ENCODE results near the gene HHIPL1. TPM values are rescaled to one million over a fixed set of nuclear protein-coding genes. Genes with fewer than 3 reads are reported as not detected.

HHIPL1 gene
- total RNA-seq, 2 experiments from 2014 or later, result not detected

DNA sequence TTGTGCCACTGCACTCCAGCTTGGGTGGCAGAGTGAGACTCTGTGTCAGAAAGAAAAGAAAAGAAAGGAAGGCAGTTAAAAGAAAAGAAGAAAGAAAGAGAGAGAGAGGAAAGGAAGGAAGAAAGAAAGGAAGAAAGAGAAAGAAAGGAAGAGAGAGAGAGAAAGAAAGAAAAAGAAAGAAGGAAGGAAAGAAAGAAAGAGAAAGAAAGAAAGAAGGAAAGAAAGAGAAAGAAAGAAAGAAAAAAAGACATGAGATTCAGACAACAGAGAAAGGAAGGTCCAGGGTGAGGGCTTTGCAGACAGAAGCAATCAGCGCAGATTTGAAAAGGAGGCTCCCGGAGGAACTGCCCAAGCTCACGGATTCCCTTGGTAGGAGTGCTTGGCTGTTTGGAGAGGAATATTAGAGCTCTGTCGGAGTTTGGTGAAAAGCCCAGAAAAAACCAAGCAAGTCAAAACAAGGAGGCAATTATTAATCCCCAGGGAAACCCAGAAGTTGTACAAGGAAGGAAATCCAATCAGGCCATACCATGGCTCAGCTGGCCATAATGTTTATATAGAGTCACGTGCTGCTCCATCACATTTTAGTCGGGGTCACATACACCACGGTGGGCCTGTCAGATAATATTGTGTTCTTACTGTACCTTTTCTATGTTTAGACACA is 29.3 kb upstream of the HHIPL1 start:
- ChIA-PET POLR2A (no interaction called here), CTCF (interaction anchor here (0.8 kb wide), 1 partner anchor 14 kb away, joined by 3 read pairs; no protein-coding TSS in a partner anchor)
- H3K27me3 Mint-ChIP-seq (ENCODE audit: low read depth), result peaks cover 19% of the 10 kb centered on the region
- no peak overlapping the region for H3K4me3 Mint-ChIP-seq
- no peak for DNase-seq
- ATAC-seq, result no peak
- peaks cover 2% of the 10 kb centered on the region for H3K4me1 Mint-ChIP-seq (ENCODE audit: low read depth)
- H3K36me3 Mint-ChIP-seq (ENCODE audit: low read depth), result no peaks in the 10 kb centered on the region
- H3K9me3 Mint-ChIP-seq (ENCODE audit: insufficient read depth), result no peaks in the 10 kb centered on the region
- no peak overlapping the region for H3K27ac Mint-ChIP-seq

DNA sequence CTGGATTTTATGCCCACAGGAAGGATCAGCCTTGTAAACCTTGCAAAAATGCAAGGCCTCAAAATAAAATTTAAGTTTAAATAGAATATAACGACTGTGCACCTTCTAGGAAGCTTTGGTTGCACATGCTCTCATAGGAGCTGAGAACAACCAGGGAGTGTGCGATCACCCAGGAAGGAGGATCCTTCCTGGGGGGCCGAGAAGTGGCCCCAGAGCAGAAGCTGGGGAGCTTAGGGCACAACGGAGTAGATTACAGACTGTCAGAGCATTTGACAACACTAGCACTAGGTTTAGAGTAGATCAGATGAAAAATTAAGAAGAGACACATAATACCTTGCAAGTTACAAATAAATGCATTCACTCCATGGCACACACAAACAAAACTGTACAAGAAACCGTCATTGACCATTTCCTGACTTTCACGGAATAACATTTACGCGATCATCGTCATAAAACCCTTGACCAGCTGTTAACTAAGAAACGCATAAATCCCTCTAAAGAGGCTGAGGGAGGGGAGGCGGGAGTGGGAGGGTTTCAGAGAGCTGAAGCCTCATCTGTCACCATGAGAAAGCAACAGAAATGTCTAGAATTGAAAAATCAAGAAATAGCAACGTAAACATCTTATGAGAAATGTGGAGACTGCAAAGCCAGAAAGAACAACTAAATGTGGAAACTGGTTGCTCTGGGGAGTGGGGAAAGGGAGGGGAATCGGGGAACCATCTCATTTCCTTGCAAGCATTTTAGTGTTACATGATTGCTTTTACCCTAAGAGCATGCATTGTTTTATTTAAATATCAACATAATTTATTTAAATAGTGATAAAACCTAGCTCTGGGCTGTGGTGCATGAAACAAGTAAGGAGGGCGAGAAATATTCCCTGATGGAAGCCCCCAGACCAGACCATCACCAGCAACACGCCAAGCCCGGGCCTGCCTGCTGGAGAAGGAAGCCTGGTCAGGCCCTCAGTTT is 27.8 kb upstream of the HHIPL1 start:
- H3K36me3 Mint-ChIP-seq (ENCODE audit: low read depth), result no peaks in the 10 kb centered on the region
- no peak overlapping the region for H3K4me3 Mint-ChIP-seq
- peaks cover 2% of the 10 kb centered on the region for H3K4me1 Mint-ChIP-seq (ENCODE audit: low read depth)
- H3K27me3 Mint-ChIP-seq (ENCODE audit: low read depth), result peaks cover 19% of the 10 kb centered on the region
- ChIA-PET CTCF (interaction anchor here (1.1 to 1.4 kb wide), 4 partner anchors 8 to 11 kb away, joined by 3 to 5 read pairs (median 5); no protein-coding TSS in a partner anchor), POLR2A (no interaction called here)
- ATAC-seq (no peak), DNase-seq (no peak)
- H3K27ac Mint-ChIP-seq, result no peak overlapping the region
- H3K9me3 Mint-ChIP-seq (ENCODE audit: insufficient read depth), result no peaks in the 10 kb centered on the region

DNA sequence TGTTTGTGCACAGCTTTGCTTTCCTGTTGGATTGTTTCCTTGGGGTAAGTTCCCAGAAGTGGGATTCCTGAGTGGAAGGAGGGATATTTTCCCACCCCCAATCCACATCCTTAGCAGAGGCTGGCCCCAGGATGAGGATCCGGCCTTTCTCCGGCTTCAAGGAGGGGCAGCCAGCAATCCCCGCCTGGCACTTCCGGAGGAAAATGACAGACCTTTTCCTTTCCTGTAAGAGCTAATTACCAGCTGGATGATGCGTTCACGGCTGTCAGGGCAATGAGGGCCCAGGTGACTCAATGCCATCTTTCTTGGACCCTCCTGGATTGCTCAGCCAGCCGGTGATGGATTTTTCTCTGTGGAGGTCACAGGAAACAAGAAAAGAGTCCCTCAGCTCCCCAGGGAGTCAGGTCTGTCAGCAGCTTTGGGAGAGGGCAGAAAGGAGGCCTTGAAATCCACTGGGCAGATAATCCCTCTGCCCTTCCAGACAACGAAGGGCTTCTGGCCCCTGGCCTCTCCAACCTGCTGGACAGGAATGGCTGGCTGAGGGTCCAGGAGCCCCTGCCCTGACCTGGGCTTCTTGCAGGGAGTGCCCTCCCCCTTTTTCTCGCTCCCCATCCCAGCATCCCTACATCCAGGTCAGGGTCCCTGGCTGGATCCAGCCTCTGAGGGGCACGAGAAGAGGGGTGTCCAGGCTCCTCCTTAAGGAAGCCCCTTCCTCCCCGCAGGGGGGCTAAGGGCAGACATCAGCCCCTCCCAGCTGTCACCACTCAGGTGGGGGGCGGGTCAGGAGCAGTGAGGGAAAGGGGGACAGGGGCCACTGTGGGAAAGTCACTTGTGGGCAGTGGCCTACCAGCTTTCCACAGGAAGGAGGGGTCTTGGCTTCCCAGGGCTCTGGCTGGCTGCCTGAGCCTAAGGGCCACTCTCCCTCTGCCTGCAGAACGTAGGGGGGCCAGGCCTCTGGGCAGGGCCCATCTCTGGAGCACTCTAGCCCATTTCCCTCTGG is 24.8 kb upstream of the HHIPL1 start:
- Mint-ChIP-seq H3K36me3 (ENCODE audit: low read depth) (no peaks in the 10 kb centered on the region), H3K4me1 (ENCODE audit: low read depth) (peaks cover 2% of the 10 kb centered on the region), H3K27ac (no peak overlapping the region), H3K27me3 (ENCODE audit: low read depth) (peaks cover 19% of the 10 kb centered on the region), H3K4me3 (no peak overlapping the region), H3K9me3 (ENCODE audit: insufficient read depth) (no peaks in the 10 kb centered on the region)
- no peak for DNase-seq
- ChIA-PET CTCF (interaction anchor here (1.3 kb wide), 1 partner anchor 15 kb away, joined by 4 read pairs; no protein-coding TSS in a partner anchor), POLR2A (no interaction called here)
- ATAC-seq, result no peak

DNA sequence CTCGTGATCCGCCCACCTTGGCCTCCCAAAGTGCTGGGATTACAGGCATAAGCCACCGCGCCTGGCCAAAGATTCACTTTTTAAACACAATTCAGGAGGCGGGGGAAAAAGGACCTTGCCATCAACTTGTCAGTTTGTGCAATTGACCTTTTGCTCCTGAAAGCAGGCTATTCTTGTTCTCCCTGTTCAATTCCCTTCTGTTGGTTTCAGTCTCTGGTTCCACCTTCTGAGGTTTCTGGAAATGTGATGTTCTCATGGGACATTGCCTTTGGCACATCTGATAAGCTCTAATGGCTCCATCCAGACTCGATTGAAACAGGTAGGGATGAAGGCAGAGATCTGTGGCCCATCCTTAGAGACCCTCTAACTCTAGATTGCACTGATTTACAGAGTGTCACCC is 23.0 kb upstream of the HHIPL1 start:
- ChIA-PET POLR2A (no interaction called here), CTCF (interaction anchor here (0.7 kb wide), 1 partner anchor 228 kb away, joined by 3 read pairs; no protein-coding TSS in a partner anchor)
- H3K27ac Mint-ChIP-seq, result no peak overlapping the region
- H3K36me3 Mint-ChIP-seq (ENCODE audit: low read depth), result no peaks in the 10 kb centered on the region
- DNase-seq (no peak), ATAC-seq (no peak)
- H3K27me3 Mint-ChIP-seq (ENCODE audit: low read depth), result peaks cover 7% of the 10 kb centered on the region
- peaks cover 2% of the 10 kb centered on the region for H3K4me1 Mint-ChIP-seq (ENCODE audit: low read depth)
- H3K9me3 Mint-ChIP-seq (ENCODE audit: insufficient read depth), result no peaks in the 10 kb centered on the region
- H3K4me3 Mint-ChIP-seq, result no peak overlapping the region

DNA sequence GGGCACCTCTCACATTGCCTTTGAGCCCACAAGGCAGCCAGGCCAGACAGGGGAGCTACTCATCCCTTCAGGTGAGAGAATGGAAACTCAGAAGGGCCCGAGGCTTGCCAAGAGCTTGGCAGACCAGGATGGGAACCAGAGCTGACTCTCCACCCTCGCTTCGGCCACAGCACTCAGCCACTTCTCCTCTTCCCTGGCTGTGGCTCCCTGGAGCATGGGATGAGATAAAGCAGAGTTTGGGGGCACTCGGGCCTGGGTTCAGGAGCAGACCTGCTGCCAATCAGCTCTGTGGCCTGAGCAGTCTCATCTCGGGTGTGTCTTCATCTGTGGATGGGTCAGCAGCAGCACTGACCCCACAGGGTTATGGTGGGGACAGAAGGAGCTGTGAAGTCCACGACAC is 20.9 kb upstream of the HHIPL1 start:
- Mint-ChIP-seq H3K4me1 (ENCODE audit: low read depth) (peaks cover 3% of the 10 kb centered on the region), H3K36me3 (ENCODE audit: low read depth) (no peaks in the 10 kb centered on the region), H3K9me3 (ENCODE audit: insufficient read depth) (no peaks in the 10 kb centered on the region), H3K27me3 (ENCODE audit: low read depth) (peaks cover 3% of the 10 kb centered on the region), H3K4me3 (no peak overlapping the region), H3K27ac (no peak overlapping the region)
- ATAC-seq, result no peak
- ChIA-PET CTCF (no interaction called here), POLR2A (no interaction called here)
- no peak for DNase-seq

DNA sequence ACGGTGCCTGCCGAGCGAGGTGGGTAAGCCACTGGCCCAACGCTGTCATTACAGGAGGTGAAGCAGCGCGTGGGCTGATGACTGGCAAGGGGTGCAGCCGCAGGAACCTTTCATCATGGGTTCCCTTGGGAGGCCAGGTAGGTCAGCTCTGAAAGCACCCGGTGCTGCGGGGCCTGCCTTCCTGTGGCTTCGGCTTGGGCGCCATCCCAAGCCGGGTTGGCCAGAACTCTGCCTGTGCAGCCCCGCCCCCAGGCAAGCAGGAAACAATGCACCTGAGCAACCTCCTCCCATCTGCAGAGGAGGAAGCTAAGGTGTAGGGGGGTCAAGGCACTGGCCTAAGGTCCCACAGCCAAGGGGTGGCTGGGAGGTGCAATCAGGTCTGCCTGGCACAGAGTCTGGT is 20.0 kb upstream of the HHIPL1 start:
- CTCF ChIA-PET, result no interaction called here
- Mint-ChIP-seq H3K36me3 (ENCODE audit: low read depth) (no peaks in the 10 kb centered on the region), H3K27me3 (ENCODE audit: low read depth) (peaks cover 3% of the 10 kb centered on the region), H3K4me3 (no peak overlapping the region), H3K27ac (no peak overlapping the region), H3K4me1 (ENCODE audit: low read depth) (peaks cover 2% of the 10 kb centered on the region), H3K9me3 (ENCODE audit: insufficient read depth) (no peaks in the 10 kb centered on the region)
- POLR2A ChIA-PET, result no interaction called here
- DNase-seq (no peak), ATAC-seq (no peak)

DNA sequence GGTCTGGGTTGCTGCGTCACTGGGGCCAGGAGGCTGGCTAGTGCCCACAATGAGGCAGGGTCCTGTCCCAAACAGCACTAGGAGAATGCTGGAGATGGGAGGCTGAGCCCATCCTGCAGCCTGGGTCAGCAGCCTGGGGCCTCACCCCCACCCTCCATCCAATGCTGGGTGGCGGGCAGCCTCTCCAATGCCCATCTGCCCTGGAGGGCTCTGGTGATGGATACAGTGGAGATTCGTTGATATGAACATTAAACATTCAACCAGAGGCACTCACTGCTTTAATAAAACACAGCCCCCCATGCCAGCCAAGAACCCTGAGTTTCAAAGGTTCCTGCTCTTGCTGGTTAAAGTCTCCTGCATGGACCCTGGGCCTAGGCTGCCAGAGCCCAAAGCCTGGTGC is 19.5 kb upstream of the HHIPL1 start:
- Mint-ChIP-seq H3K27me3 (ENCODE audit: low read depth) (peaks cover 3% of the 10 kb centered on the region), H3K27ac (no peak overlapping the region), H3K4me1 (ENCODE audit: low read depth) (peaks cover 1% of the 10 kb centered on the region), H3K9me3 (ENCODE audit: insufficient read depth) (no peaks in the 10 kb centered on the region), H3K4me3 (no peak overlapping the region), H3K36me3 (ENCODE audit: low read depth) (no peaks in the 10 kb centered on the region)
- ChIA-PET POLR2A (no interaction called here), CTCF (no interaction called here)
- ATAC-seq, result no peak
- DNase-seq, result no peak

DNA sequence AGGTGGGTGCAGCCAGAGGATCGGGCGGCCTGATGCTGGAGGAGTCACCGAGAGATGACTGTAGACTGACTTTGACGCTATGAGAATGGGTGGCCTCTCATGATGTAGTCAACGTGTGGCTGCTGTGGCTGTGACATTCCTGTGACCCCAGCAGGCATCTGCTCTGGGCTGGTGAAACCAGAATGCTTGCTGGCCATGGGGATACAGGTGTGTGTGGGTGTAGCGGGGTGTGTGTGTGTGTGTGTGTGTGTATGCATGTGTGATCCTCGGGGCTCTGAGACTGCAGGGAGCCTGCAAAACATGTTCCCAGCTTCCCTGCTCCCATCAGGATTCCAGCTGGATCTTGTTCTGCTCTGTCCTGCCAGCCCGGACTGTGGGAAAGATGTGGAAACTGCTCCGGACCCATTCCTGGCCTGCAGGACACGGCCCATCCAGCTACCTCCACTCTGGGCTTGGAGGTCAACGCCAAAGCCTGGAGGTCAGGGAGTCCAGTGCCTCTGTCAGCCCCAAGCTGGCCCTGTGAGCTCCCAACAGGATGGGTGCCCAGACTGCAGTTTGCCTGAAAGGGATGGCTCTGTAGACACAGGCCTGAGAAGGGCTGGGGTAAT is 18.8 kb upstream of the HHIPL1 start:
- ATAC-seq (no peak), DNase-seq (no peak)
- H3K27me3 Mint-ChIP-seq (ENCODE audit: low read depth), result peaks cover 3% of the 10 kb centered on the region
- no peak overlapping the region for H3K4me3 Mint-ChIP-seq
- H3K4me1 Mint-ChIP-seq (ENCODE audit: low read depth), result peaks cover 1% of the 10 kb centered on the region
- CTCF ChIA-PET, result interaction anchor here (1.0 to 1.5 kb wide), 2 partner anchors 8 to 101 kb away, joined by 3 to 4 read pairs; no protein-coding TSS in a partner anchor
- POLR2A ChIA-PET, result no interaction called here
- no peaks in the 10 kb centered on the region for H3K9me3 Mint-ChIP-seq (ENCODE audit: insufficient read depth)
- no peaks in the 10 kb centered on the region for H3K36me3 Mint-ChIP-seq (ENCODE audit: low read depth)
- H3K27ac Mint-ChIP-seq, result no peak overlapping the region

DNA sequence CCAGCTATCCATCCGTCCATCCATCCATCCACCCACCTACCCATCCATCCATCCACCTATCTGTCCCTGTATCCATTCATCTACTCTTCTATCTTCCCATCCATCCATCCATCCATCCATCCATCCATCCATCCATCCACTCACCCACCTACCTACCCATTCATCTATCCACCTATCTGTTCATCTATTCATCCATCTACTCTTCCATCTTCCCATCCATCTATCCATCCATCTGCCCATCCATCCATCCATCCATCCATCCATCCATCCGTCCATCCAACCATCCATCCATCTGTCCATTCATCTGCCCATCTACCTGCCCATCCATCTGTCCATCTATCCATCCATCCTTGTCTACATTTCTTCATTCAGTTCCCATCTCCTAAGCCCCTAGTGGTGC is 17.8 kb upstream of the HHIPL1 start:
- CTCF ChIA-PET, result interaction anchor here (1.0 to 1.5 kb wide), 3 partner anchors 9 to 109 kb away, joined by 3 to 4 read pairs (median 3); no protein-coding TSS in a partner anchor
- DNase-seq (no peak), ATAC-seq (no peak)
- peaks cover 1% of the 10 kb centered on the region for H3K4me1 Mint-ChIP-seq (ENCODE audit: low read depth)
- no peak overlapping the region for H3K4me3 Mint-ChIP-seq
- no peaks in the 10 kb centered on the region for H3K36me3 Mint-ChIP-seq (ENCODE audit: low read depth)
- peaks cover 3% of the 10 kb centered on the region for H3K27me3 Mint-ChIP-seq (ENCODE audit: low read depth)
- no peaks in the 10 kb centered on the region for H3K9me3 Mint-ChIP-seq (ENCODE audit: insufficient read depth)
- POLR2A ChIA-PET, result no interaction called here
- H3K27ac Mint-ChIP-seq, result no peak overlapping the region

DNA sequence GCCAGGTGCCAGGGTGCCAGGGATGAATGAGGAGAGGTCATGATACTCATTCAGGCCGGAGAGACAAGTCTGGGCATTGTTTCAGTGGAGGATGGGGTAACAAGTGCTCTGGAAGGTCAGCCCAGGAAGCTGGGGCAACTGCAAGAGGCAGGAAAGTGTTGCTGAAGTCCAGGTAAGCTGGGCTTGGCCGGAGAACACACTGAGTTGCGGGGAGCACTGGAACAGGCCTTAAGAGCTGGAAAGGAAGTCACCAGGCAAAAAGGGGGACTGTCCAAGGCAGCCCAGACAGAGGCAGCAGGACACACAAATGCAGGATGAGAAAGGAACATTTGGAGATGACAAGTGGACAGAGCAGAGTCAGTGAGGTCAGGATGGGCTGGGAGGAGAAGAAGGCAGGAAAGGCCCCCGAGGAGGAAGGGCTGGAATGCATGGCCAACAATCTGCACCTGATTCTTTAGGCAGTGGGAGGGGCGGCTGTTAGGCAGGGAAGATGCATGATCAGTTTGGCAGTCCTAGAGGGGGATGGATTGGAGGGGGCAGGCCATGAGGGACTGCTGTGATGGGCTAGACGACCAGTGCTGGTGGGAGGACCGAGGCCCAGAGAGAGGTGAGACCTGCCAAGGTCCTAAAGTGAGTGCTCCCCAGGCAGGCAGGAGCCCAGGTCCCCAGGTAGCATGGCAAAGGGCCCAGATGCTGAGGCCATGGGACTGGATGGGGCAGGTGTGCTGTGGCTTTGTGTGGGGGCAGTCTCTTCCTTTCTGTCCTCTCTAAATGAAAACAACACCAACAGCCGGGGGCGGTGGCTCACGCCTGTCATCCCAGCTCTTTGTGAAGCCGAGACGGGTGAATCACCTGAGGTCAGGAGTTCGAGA is 17.2 kb upstream of the HHIPL1 start:
- DNase-seq (no peak), ATAC-seq (no peak)
- H3K9me3 Mint-ChIP-seq (ENCODE audit: insufficient read depth), result no peaks in the 10 kb centered on the region
- no peak overlapping the region for H3K4me3 Mint-ChIP-seq
- ChIA-PET CTCF (interaction anchor here (0.6 to 1.6 kb wide), 10 partner anchors 10 to 212 kb away, joined by 3 to 6 read pairs (median 3); no protein-coding TSS in a partner anchor), POLR2A (no interaction called here)
- peaks cover 1% of the 10 kb centered on the region for H3K27me3 Mint-ChIP-seq (ENCODE audit: low read depth)
- H3K4me1 Mint-ChIP-seq (ENCODE audit: low read depth), result peaks cover 1% of the 10 kb centered on the region
- no peaks in the 10 kb centered on the region for H3K36me3 Mint-ChIP-seq (ENCODE audit: low read depth)
- no peak overlapping the region for H3K27ac Mint-ChIP-seq

Measured in activated CD8-positive, alpha-beta T cell treated with anti-CD3 and anti-CD28 coated beads, Interleukin-2, amount 10 ng/mL, durations not matched to agents 7 days and 5 days (primary cell).